HL-60 (cell line): Measurements from ENCODE around the gene EIF4A2.

Source experiments
- CTCF ChIP-seq: IDR thresholded peaks from one replicate; pipeline ENCODE4 v1.5.1; 2011; ENCODE audit warnings: low read length, control low read depth, inconsistent platforms; ENCODE audit not compliant: insufficient read depth
- GABPA ChIP-seq: IDR thresholded peaks from 2 replicates; pipeline ENCODE4 v1.6.1; 2012; ENCODE audit warnings: low read depth
- POLR2AphosphoS5 ChIP-seq: IDR thresholded peaks from 2 replicates; pipeline ENCODE4 v1.6.1; 2012; ENCODE audit warnings: low read depth
- REST ChIP-seq: IDR thresholded peaks from 2 replicates; pipeline ENCODE4 v1.6.1; 2012; ENCODE audit warnings: low read depth; ENCODE audit not compliant: insufficient replicate concordance
- SPI1 ChIP-seq: IDR thresholded peaks from 2 replicates; pipeline ENCODE4 v1.6.1; 2012; ENCODE audit warnings: low read depth, mild to moderate bottlenecking, borderline replicate concordance

- TF ChIP-seq CTCF = no peak
- TF ChIP-seq POLR2AphosphoS5 = no peak
- no peak for TF ChIP-seq REST
- TF ChIP-seq SPI1 = no peak
- no peak for TF ChIP-seq GABPA
These were observed 43.1 kb downstream of the EIF4A2 start for GRCh38 chr3:186826410-186826975.
